ENCODE results near the gene USP9Y.

- no peak for TF ChIP-seq POLR2A (IDR thresholded peaks at IDR 0.05)
- TF ChIP-seq, protein P1, sequence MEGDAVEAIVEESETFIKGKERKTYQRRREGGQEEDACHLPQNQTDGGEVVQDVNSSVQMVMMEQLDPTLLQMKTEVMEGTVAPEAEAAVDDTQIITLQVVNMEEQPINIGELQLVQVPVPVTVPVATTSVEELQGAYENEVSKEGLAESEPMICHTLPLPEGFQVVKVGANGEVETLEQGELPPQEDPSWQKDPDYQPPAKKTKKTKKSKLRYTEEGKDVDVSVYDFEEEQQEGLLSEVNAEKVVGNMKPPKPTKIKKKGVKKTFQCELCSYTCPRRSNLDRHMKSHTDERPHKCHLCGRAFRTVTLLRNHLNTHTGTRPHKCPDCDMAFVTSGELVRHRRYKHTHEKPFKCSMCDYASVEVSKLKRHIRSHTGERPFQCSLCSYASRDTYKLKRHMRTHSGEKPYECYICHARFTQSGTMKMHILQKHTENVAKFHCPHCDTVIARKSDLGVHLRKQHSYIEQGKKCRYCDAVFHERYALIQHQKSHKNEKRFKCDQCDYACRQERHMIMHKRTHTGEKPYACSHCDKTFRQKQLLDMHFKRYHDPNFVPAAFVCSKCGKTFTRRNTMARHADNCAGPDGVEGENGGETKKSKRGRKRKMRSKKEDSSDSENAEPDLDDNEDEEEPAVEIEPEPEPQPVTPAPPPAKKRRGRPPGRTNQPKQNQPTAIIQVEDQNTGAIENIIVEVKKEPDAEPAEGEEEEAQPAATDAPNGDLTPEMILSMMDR (IDR thresholded peaks at IDR 0.05), result no peak
These were observed 39.0 kb upstream of the USP9Y start for GRCh38 chrY:12661745-12662681.

Measured in esophagus squamous epithelium (tissue), 4 donors.